Psoas muscle (tissue), 8 donors: ENCODE results near the gene TMEM181. TPM values are rescaled to one million over a fixed set of nuclear protein-coding genes. Genes with fewer than 3 reads are reported as not detected.

Experiments
- ATAC-seq, 4 donors: fragments of 200-7000 bp; cut with Tn5 transposase; one replicate each; pipeline ENCODE4 v1.9.1; 2020; ENCODE audit warnings: moderate library complexity in 3 of 4, mild to moderate bottlenecking in 2 of 4
- DNase-seq, 2 donors: peaks; one replicate each; pipeline ENCODE4 v3.0.0-alpha.2; 2020
- H3K27ac ChIP-seq: fragments of 200-600 bp; one replicate; pipeline ENCODE4 v1.8.0; 2022
- H3K27me3 ChIP-seq, 3 donors: fragments of 200-600 bp in 1 of 3; one replicate each; pipeline versions ENCODE4 v1.6.1 to v1.8.0; 2013 to 2022; ENCODE audit warnings: low read length in 2 of 3, mild to moderate bottlenecking in 2 of 3, moderate library complexity in 1 of 3; ENCODE audit not compliant: insufficient read depth in 3 of 3
- H3K36me3 ChIP-seq, 2 donors: fragments of 200-600 bp in 1 of 2; one replicate each; pipeline versions ENCODE4 v1.6.1 to v1.8.0; 2013 to 2022; ENCODE audit warnings: low read depth in 1 of 2, mild to moderate bottlenecking in 1 of 2, moderate library complexity in 1 of 2; ENCODE audit not compliant: insufficient read depth in 1 of 2
- H3K4me1 ChIP-seq: fragments of 200-600 bp; one replicate; pipeline ENCODE4 v1.8.0; 2022
- H3K4me3 ChIP-seq: fragments of 200-600 bp; one replicate; pipeline ENCODE4 v1.8.0; 2022; ENCODE audit warnings: mild to moderate bottlenecking
- H3K9me3 ChIP-seq: fragments of 200-600 bp; one replicate; pipeline ENCODE4 v1.8.0; 2022
- whole genome bisulfite sequencing, 3 donors: extraction: QIAGEN DNeasy Blood & Tissue Kit; methylation state at CpG; one replicate each; pipeline versions ENCODE4 v1.1.6 to v1.1.7; 2013; 5-methylcytosine and 5-hydroxymethylcytosine counted together
- intact Hi-C, 2 donors: fragments of 100-400 bp; cut with DNase I; formaldehyde crosslinking; loops; one replicate each; pipeline versions ENCODE4 v1.11.0 to v1.14.2; 2022
- polyA plus RNA-seq, 3 donors: library from polyadenylated mRNA; stranded (reverse); fragments of 200-250 nt; gene quantifications; one replicate each; pipeline ENCODE4 v1.2.3, GENCODE V29; 2013
- total RNA-seq, 4 donors: library from RNA; stranded (reverse); fragmentation: NEBNext Ultra II Directional in 2 of 4; extraction: Animal tissue kit (Norgen Biotek cat#: 25700) in 2 of 4; gene quantifications; one replicate each; pipeline versions ENCODE4 v1.2.1 to v1.2.4, GENCODE V29; 2021 to 2023
- TF ChIP-seq, protein P1 (sequence below): fragments of 200-600 bp; IDR thresholded peaks from one replicate; pipeline ENCODE4 v1.8.0; 2022; ENCODE audit warnings: antibody characterized with exemption
- donor health status: healthy with polysubstance abuse.
- donor health status: DM: no; HTN: no; CAD: no; lungs with moderate emphysema.
- donor health status: Bipolar disorder and iron deficiency.
- donor health status: healthy.
- donor health status: DM: yes; HTN: yes; CAD: no.
- donor health status: DM: no; HTN: no; CAD: no.
- donor health status: DM: no; HTN: no; CAD: no.
- donor health status: DM: yes; HTN: yes; CAD: no.

TMEM181 gene
- total and polyA plus RNA-seq, 7 donors = 6.8 to 16.2 (median 12.2) TPM

DNA sequence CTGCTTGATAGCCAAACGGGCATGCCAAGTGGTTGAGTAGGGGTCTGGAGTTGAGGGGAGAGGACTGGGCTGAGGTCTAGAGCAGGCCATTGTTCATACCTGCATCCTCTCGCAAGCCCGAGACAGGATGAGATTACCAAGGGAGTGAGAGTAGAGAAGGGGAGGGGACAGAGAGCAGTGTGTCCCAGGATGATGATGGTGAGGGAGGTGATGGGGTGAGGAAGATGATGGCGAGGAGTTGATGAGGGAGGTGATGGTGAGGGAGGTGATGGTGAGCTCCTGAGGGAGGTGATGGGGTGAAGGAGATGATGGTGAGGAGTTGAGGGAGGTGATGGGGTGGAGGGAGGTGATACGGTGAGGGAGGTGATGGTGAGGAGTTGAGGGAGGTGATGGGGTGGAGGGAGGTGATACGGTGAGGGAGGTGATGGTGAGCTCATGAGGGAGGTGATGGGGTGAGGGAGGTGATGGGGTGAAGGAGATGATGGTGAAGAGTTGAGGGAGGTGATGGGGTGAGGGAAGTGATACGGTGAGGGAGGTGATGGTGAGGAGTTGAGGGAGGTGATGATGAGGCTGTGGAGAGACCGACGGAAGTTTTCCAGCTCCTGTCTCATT is 6.4 kb downstream of the TMEM181 start:
- ATAC-seq (no peak), DNase-seq (no peak)
- Histone ChIP-seq H3K9me3 (no peaks in the 10 kb centered on the region), H3K36me3 (no peaks in the 10 kb centered on the region), H3K4me1 (peaks cover 8% of the 10 kb centered on the region), H3K4me3 (no peak overlapping the region), H3K27me3 (no peaks in the 10 kb centered on the region), H3K27ac (no peak overlapping the region)
- TF ChIP-seq, protein P1, sequence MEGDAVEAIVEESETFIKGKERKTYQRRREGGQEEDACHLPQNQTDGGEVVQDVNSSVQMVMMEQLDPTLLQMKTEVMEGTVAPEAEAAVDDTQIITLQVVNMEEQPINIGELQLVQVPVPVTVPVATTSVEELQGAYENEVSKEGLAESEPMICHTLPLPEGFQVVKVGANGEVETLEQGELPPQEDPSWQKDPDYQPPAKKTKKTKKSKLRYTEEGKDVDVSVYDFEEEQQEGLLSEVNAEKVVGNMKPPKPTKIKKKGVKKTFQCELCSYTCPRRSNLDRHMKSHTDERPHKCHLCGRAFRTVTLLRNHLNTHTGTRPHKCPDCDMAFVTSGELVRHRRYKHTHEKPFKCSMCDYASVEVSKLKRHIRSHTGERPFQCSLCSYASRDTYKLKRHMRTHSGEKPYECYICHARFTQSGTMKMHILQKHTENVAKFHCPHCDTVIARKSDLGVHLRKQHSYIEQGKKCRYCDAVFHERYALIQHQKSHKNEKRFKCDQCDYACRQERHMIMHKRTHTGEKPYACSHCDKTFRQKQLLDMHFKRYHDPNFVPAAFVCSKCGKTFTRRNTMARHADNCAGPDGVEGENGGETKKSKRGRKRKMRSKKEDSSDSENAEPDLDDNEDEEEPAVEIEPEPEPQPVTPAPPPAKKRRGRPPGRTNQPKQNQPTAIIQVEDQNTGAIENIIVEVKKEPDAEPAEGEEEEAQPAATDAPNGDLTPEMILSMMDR = no peak
- intact Hi-C loops = no loop called here
- 95 to 96% (median 95%) methylated on average over 9 of the region's 9 CpGs for WGBS, 3 donors

DNA sequence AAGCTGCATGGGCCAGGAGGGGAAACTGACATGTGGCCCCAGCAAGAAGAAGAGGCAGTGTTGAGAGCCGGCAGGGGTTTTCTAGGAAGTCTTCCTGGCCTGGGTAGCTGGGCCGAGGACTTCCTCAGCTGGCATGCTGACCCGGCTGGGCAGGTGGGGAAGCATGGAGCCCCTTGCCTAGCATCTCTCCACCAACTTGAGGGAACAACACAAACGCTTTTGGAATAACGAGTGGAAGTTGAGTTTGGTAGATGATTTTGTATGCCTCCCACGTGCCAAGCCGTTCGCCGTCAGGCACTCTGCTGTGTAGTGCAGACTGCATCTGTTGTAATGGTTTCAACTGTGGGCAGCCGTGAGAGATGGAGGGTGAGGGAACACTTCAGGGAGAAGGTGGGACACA is 7.3 kb downstream of the TMEM181 start:
- DNase-seq = peak in 1 of 2 donors; percentile 30

DNA sequence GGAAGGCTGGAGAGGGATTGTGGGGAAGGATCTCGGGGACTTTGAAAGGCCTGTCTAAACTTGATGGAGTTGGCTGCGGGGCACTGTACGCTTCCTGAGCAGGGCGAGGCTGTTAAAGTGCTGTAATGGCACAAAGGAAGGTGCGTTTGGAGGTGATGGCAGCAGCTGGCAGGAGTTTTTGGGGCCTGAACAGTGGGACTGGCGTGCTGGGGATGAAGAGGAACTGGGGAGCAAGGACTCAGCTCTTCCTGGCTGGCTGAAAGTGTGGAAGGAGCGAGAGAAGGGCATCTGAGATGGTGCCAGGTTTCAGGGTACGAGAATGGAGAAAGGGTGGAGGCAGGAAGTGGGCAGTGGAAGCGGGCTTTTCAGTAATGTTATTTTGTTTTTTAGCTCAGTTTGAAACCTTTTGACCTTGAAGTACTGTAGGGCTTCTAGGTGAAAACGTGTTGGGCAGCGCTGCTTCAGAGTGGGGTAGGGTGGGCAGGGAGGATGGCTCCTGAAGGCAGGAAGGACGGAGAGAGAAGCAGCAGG is 8.0 kb downstream of the TMEM181 start:
- intact Hi-C loops = no loop called here
- H3K4me1 ChIP-seq = no peaks in the 10 kb centered on the region
- no peak overlapping the region for H3K27ac ChIP-seq
- no peaks in the 10 kb centered on the region for H3K9me3 ChIP-seq
- H3K27me3 ChIP-seq = no peaks in the 10 kb centered on the region
- no peak overlapping the region for H3K4me3 ChIP-seq
- TF ChIP-seq, protein P1 = no peak
- H3K36me3 ChIP-seq = no peaks in the 10 kb centered on the region
- DNase-seq (no peak), ATAC-seq (no peak)
- WGBS, 3 donors = 84 to 86% (median 85%) methylated on average over 12 of the region's 12 CpGs

More for the DNA sequence above, 7.3 kb downstream of the TMEM181 start:
- TF ChIP-seq, protein P1 = no peak
- Histone ChIP-seq H3K4me1 (no peaks in the 10 kb centered on the region), H3K27ac (no peak overlapping the region), H3K27me3 (no peaks in the 10 kb centered on the region), H3K4me3 (no peak overlapping the region), H3K36me3 (no peaks in the 10 kb centered on the region), H3K9me3 (no peaks in the 10 kb centered on the region)
- 82 to 85% (median 84%) methylated on average over 10 of the region's 10 CpGs for WGBS, 3 donors
- intact Hi-C loops = no loop called here
- no peak for ATAC-seq

DNA sequence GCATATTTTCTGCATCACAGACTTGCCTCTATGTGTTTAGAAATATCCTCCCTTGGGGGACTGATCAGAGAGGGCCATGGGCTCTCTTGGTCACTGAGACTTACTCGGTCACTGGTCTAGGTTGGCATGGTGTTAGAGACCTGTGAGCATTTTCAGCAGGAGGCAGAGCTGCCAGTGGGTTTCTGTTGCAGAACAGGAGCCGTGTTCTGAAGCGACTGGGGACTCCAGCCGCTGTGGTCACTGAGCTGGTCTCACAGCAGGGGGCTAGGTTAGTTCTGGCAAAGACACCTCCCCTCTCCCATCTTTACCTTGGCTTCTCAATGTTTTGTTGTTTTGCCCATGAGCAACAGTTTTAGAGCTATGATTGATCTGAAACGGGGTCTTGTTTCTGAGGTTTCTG is 8.7 kb downstream of the TMEM181 start:
- no peaks in the 10 kb centered on the region for H3K4me1 ChIP-seq
- H3K27me3 ChIP-seq = no peaks in the 10 kb centered on the region
- intact Hi-C loops = no loop called here
- WGBS, 3 donors = 86 to 92% (median 87%) methylated on average over 5 of the region's 5 CpGs
- H3K4me3 ChIP-seq = no peak overlapping the region
- H3K9me3 ChIP-seq = no peaks in the 10 kb centered on the region
- TF ChIP-seq, protein P1 = no peak
- no peak overlapping the region for H3K27ac ChIP-seq
- DNase-seq = no peak
- ATAC-seq = no peak
- no peaks in the 10 kb centered on the region for H3K36me3 ChIP-seq

DNA sequence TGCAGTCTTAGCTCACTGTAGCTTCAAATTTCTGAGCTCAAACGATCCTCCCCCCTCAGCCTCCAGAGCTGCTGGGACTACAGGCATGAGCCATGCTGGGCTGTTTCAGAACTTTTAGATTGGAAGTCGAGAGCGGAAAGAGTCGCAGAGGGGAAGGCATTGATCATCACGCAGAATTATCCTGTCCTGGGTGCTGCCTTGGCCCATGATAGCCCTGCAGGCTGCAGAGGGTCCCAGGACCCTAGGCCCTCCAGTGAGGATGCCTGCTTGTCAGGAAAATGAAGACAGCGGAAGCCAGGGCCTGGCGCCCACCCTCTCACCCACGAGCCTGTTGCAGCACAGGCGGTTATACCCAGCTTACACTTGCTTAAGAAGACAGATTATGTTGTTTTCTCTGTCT is 9.1 kb downstream of the TMEM181 start:
- Histone ChIP-seq H3K9me3 (no peaks in the 10 kb centered on the region), H3K36me3 (no peaks in the 10 kb centered on the region), H3K4me1 (no peaks in the 10 kb centered on the region), H3K4me3 (no peak overlapping the region), H3K27ac (no peak overlapping the region), H3K27me3 (no peaks in the 10 kb centered on the region)
- DNase-seq (no peak), ATAC-seq (no peak)
- intact Hi-C loops = no loop called here
- 84 to 87% (median 86%) methylated on average over 9 of the region's 9 CpGs for WGBS, 3 donors
- TF ChIP-seq, protein P1 = no peak
